ENCODE data around the gene EVC.
A peak's percentile ranks its signal among the peaks of the same experiment; 100 is the strongest.

Gene EVC

DNA sequence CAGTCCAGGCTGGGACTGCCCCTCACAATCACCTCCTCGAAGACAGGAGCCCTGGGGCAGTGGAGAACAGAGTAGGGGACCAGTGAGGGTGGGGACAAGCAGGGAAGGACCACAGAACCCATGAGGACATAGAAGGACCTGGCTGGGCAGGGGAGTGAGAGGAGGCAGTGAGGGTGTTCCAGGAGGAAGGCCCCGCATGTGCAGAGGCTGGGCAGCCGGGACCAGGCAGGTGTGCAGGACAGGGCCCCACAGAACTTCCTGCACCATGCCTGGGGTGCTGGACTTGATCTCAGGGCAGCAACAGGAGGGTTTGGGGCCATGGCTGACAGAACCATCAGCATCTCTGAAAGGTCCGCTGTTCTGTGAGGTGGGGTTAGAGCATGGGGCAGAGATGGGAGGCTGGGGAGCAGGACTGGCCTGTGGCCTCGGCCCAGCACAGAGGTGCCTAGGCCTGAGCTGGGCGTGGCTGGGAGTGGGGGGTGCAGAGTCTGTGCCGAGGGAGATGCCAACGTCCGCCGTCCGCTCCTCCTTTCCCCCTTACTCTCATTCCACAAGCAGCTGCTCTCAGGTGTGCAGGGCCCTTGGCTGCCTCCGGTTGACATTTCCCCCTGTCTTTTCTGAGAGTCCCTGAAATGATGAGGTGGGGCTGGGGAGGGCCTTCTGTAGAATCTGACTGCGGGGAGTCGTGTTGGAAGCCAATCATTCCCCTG, 40.8 kb downstream of the EVC start:
- WGBS (ENCODE audit: extremely low coverage, insufficient coverage, low lambda C conversion rate), result no CpG with 5 or more reads among the region's 14 CpGs
- H2BK15ac ChIP-seq (replicated peaks; ENCODE audit: low read depth), result no peak overlapping the region
- H3K27me3 ChIP-seq (ENCODE audit: insufficient read depth, low read length, poor library complexity), result no peaks in the 10 kb centered on the region
- no peak overlapping the region for H3K4me3 ChIP-seq (ENCODE audit: low read length)
- peaks cover 6% of the 10 kb centered on the region for H3K4me1 ChIP-seq (ENCODE audit: control insufficient read depth, low read depth, low read length)
- H3K4ac ChIP-seq (ENCODE audit: low read depth, low read length), result no peak overlapping the region
- no peak overlapping the region for H4K5ac ChIP-seq (ENCODE audit: low read length)
- no peak overlapping the region for H3K23ac ChIP-seq (ENCODE audit: low read length)
- H3K18ac ChIP-seq (ENCODE audit: low read length), result no peak overlapping the region
- H3K79me1 ChIP-seq (ENCODE audit: low read length), result no peaks in the 10 kb centered on the region
- no peak overlapping the region for H3K27ac ChIP-seq (ENCODE audit: low read depth, low read length)
- no peaks in the 10 kb centered on the region for H3K79me2 ChIP-seq (ENCODE audit: control insufficient read depth, insufficient read depth, low read length)
- no peak overlapping the region for H3K4me2 ChIP-seq (ENCODE audit: low read length)
- H2BK5ac ChIP-seq (ENCODE audit: low read length), result no peak overlapping the region
- no peak overlapping the region for H4K8ac ChIP-seq (ENCODE audit: low read depth, low read length)
- no peak overlapping the region for H2BK120ac ChIP-seq (ENCODE audit: low read depth, low read length)
- H3K9ac ChIP-seq (ENCODE audit: low read length), result peak overlapping the region; percentile 45
- H3K36me3 ChIP-seq (ENCODE audit: control insufficient read depth, insufficient read depth, low read length), result peaks cover 7% of the 10 kb centered on the region
- peak overlapping the region; percentile 64 for H3K56ac ChIP-seq (ENCODE audit: low read length)
- no peak overlapping the region for H2AK5ac ChIP-seq (ENCODE audit: low read length)
- no peak for DNase-seq

DNA sequence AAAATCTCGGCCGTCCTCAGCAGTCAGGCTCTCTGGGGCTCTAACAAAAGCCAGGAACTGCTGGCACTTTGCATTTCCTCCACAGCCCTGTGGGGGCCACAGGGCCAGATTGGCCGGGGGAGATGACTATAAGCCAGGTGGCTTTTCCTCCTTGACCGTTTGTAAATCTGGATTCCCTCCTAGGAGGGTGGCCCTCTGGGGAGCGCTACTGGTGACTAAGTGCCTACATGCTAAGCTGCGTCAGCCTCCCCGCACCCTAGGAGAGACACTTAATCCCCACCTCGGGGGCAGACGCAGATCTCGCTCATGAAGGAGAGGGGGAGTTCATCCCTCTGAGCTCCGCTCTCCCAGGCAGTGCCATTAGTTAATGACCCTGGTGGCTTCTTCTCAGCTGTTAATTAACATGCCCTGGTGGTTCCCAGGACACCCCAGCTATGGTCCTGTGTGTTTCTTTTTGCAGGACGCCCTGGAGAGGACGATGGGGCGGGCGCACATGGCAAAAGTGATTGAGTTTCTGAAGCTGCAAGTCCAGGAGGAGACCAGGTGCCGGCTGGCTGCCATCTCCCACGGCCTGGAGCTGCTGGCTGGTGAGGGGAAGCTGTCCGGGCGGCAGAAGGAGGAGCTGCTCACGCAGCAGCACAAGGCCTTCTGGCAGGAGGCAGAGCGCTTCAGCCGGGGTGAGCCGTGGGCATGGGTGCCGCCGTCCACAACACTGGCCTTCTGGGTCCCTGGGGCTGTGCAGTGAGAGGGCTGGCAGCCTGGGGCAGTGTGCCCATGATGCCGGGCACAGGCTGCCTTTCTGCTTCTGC, 41.6 kb downstream of the EVC start:
- peak; percentile 58 for DNase-seq
- H2BK5ac ChIP-seq (ENCODE audit: low read length), result no peak overlapping the region
- no peak overlapping the region for H4K5ac ChIP-seq (ENCODE audit: low read length)
- no peak overlapping the region for H2BK15ac ChIP-seq (replicated peaks; ENCODE audit: low read depth)
- H3K4me2 ChIP-seq (ENCODE audit: low read length), result no peak overlapping the region
- peak overlapping the region; percentile 64 for H3K56ac ChIP-seq (ENCODE audit: low read length)
- no peaks in the 10 kb centered on the region for H3K27me3 ChIP-seq (ENCODE audit: insufficient read depth, low read length, poor library complexity)
- WGBS (ENCODE audit: extremely low coverage, insufficient coverage, low lambda C conversion rate), result no CpG with 5 or more reads among the region's 26 CpGs
- H3K27ac ChIP-seq (ENCODE audit: low read depth, low read length), result no peak overlapping the region
- no peak overlapping the region for H4K8ac ChIP-seq (ENCODE audit: low read depth, low read length)
- no peak overlapping the region for H2BK120ac ChIP-seq (ENCODE audit: low read depth, low read length)
- H3K79me1 ChIP-seq (ENCODE audit: low read length), result no peaks in the 10 kb centered on the region
- peaks cover 7% of the 10 kb centered on the region for H3K36me3 ChIP-seq (ENCODE audit: control insufficient read depth, insufficient read depth, low read length)
- H2AK5ac ChIP-seq (ENCODE audit: low read length), result no peak overlapping the region
- H3K9ac ChIP-seq (ENCODE audit: low read length), result peak overlapping the region; percentile 32
- no peak overlapping the region for H3K23ac ChIP-seq (ENCODE audit: low read length)
- no peak overlapping the region for H3K4me3 ChIP-seq (ENCODE audit: low read length)
- H3K18ac ChIP-seq (ENCODE audit: low read length), result no peak overlapping the region
- peaks cover 6% of the 10 kb centered on the region for H3K4me1 ChIP-seq (ENCODE audit: control insufficient read depth, low read depth, low read length)
- no peak overlapping the region for H3K4ac ChIP-seq (ENCODE audit: low read depth, low read length)
- H3K79me2 ChIP-seq (ENCODE audit: control insufficient read depth, insufficient read depth, low read length), result no peaks in the 10 kb centered on the region

DNA sequence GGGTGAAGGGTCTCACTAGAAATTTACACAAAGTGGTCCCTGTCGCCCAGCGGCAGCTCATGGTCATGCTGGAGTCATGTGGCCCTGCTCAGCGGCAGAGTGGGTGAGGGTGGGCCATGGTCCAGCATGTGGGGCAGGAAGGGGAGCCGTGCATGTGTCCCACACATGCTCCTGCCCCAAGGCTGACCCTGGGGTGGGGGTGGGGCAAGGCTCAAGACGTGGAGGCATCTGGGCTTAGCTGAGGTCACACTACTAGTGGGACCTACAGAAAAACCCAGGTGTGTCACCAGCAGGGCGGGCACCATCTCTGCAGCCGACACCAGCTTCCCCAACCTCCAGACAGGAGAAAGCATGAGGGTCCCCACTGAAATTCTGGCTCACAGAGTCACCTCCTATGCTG, 42.4 kb downstream of the EVC start:
- H3K27ac ChIP-seq (ENCODE audit: low read depth, low read length), result no peak overlapping the region
- no CpG with 5 or more reads among the region's 7 CpGs for WGBS (ENCODE audit: extremely low coverage, insufficient coverage, low lambda C conversion rate)

DNA sequence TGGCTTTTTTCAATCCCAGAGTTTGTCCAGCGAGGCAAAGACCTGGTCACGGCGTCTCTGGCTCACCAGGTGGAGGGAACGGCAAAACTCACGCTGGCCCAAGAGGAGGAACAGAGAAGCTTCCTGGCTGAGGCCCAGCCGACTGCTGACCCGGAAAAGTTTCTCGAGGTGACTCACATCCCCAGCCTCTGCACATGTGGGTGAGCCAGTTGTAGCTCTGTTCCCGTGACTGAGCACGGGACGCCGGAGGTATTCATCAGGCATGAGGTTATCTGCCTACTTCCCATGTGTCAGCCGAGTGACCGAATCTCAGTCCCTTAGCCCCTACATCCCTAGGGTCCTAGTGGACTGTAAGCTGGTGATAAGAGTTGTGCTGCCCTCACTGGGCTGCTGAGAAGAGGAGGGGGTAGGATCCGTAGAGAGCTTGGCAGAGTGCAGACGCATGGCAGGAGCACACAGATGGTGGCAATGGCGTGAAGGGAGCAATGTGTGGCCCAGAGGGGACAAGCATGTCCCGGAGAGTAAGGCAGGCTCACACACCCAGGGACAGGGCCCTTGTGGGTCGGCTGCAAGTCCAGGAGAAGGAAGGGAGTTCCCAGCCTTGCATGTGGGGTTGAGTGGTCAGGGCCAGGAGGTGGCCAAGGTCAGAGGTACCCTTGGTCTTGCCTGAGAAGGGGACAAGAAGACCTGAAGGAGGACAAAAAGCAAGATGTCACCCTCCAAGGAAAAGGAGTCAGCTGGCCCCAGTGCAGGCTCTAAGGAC, 42.9 kb downstream of the EVC start:
- Histone ChIP-seq H3K4me1 (ENCODE audit: control insufficient read depth, low read depth, low read length) (peaks cover 6% of the 10 kb centered on the region), H3K27ac (ENCODE audit: low read depth, low read length) (no peak overlapping the region), H3K4ac (ENCODE audit: low read depth, low read length) (no peak overlapping the region), H3K18ac (ENCODE audit: low read length) (no peak overlapping the region), H4K8ac (ENCODE audit: low read depth, low read length) (no peak overlapping the region), H3K27me3 (ENCODE audit: insufficient read depth, low read length, poor library complexity) (no peaks in the 10 kb centered on the region), H2AK5ac (ENCODE audit: low read length) (no peak overlapping the region), H2BK120ac (ENCODE audit: low read depth, low read length) (no peak overlapping the region), H2BK15ac (replicated peaks; ENCODE audit: low read depth) (no peak overlapping the region), H3K4me2 (ENCODE audit: low read length) (no peak overlapping the region), H3K9ac (ENCODE audit: low read length) (no peak overlapping the region), H3K79me1 (ENCODE audit: low read length) (no peaks in the 10 kb centered on the region), H3K4me3 (ENCODE audit: low read length) (no peak overlapping the region), H3K36me3 (ENCODE audit: control insufficient read depth, insufficient read depth, low read length) (peaks cover 7% of the 10 kb centered on the region), H3K56ac (ENCODE audit: low read length) (no peak overlapping the region), H2BK5ac (ENCODE audit: low read length) (no peak overlapping the region), H3K79me2 (ENCODE audit: control insufficient read depth, insufficient read depth, low read length) (no peaks in the 10 kb centered on the region), H3K23ac (ENCODE audit: low read length) (no peak overlapping the region), H4K5ac (ENCODE audit: low read length) (no peak overlapping the region)
- DNase-seq, result no peak
- WGBS (ENCODE audit: extremely low coverage, insufficient coverage, low lambda C conversion rate), result no CpG with 5 or more reads among the region's 19 CpGs

More for the DNA sequence above, 42.4 kb downstream of the EVC start:
- H3K36me3 ChIP-seq (ENCODE audit: control insufficient read depth, insufficient read depth, low read length), result peaks cover 7% of the 10 kb centered on the region
- H3K27me3 ChIP-seq (ENCODE audit: insufficient read depth, low read length, poor library complexity), result no peaks in the 10 kb centered on the region
- no peak overlapping the region for H2BK15ac ChIP-seq (replicated peaks; ENCODE audit: low read depth)
- H4K8ac ChIP-seq (ENCODE audit: low read depth, low read length), result no peak overlapping the region
- H3K23ac ChIP-seq (ENCODE audit: low read length), result no peak overlapping the region
- no peak overlapping the region for H2BK5ac ChIP-seq (ENCODE audit: low read length)
- H3K56ac ChIP-seq (ENCODE audit: low read length), result no peak overlapping the region
- no peaks in the 10 kb centered on the region for H3K79me1 ChIP-seq (ENCODE audit: low read length)
- no peak overlapping the region for H3K4me2 ChIP-seq (ENCODE audit: low read length)
- H2AK5ac ChIP-seq (ENCODE audit: low read length), result no peak overlapping the region
- H3K4me3 ChIP-seq (ENCODE audit: low read length), result no peak overlapping the region
- no peak overlapping the region for H3K18ac ChIP-seq (ENCODE audit: low read length)
- H3K4ac ChIP-seq (ENCODE audit: low read depth, low read length), result no peak overlapping the region
- no peaks in the 10 kb centered on the region for H3K79me2 ChIP-seq (ENCODE audit: control insufficient read depth, insufficient read depth, low read length)
- DNase-seq, result no peak
- H2BK120ac ChIP-seq (ENCODE audit: low read depth, low read length), result no peak overlapping the region
- peaks cover 6% of the 10 kb centered on the region for H3K4me1 ChIP-seq (ENCODE audit: control insufficient read depth, low read depth, low read length)
- H3K9ac ChIP-seq (ENCODE audit: low read length), result no peak overlapping the region
- H4K5ac ChIP-seq (ENCODE audit: low read length), result no peak overlapping the region

DNA sequence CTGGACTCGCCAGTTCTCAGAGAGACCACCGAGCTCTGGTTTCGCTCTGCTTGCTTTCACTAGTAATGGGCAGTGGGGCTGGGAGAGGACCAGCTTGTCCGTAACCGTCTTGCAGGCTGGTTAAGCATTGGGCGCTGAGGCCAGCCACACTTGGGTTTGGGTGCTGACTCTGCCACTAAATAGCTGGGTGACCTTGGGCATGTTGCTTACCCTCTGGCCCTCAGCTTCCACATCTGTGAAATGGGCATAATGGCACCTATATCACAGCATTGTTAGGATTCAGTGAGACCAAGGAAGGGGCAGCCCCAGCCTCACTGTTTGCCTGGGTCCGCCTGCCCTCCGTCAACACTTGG, 43.5 kb downstream of the EVC start:
- Histone ChIP-seq H3K36me3 (ENCODE audit: control insufficient read depth, insufficient read depth, low read length) (peaks cover 7% of the 10 kb centered on the region), H3K23ac (ENCODE audit: low read length) (no peak overlapping the region), H3K27ac (ENCODE audit: low read depth, low read length) (no peak overlapping the region), H3K18ac (ENCODE audit: low read length) (no peak overlapping the region), H2AK5ac (ENCODE audit: low read length) (no peak overlapping the region), H3K79me2 (ENCODE audit: control insufficient read depth, insufficient read depth, low read length) (no peaks in the 10 kb centered on the region), H3K4me2 (ENCODE audit: low read length) (no peak overlapping the region), H3K27me3 (ENCODE audit: insufficient read depth, low read length, poor library complexity) (no peaks in the 10 kb centered on the region), H3K4me1 (ENCODE audit: control insufficient read depth, low read depth, low read length) (peaks cover 7% of the 10 kb centered on the region), H3K4ac (ENCODE audit: low read depth, low read length) (no peak overlapping the region), H4K8ac (ENCODE audit: low read depth, low read length) (no peak overlapping the region), H2BK5ac (ENCODE audit: low read length) (no peak overlapping the region), H3K56ac (ENCODE audit: low read length) (no peak overlapping the region), H2BK120ac (ENCODE audit: low read depth, low read length) (no peak overlapping the region), H3K9ac (ENCODE audit: low read length) (no peak overlapping the region), H2BK15ac (replicated peaks; ENCODE audit: low read depth) (no peak overlapping the region), H4K5ac (ENCODE audit: low read length) (no peak overlapping the region), H3K4me3 (ENCODE audit: low read length) (no peak overlapping the region), H3K79me1 (ENCODE audit: low read length) (no peaks in the 10 kb centered on the region)
- no CpG with 5 or more reads among the region's 8 CpGs for WGBS (ENCODE audit: extremely low coverage, insufficient coverage, low lambda C conversion rate)
- DNase-seq, result no peak
